NCI-H2107 (cell line): ENCODE results near the gene NCOA6.
"Not testable (repeated sequence)": the region's sequence is repeated elsewhere in the genome, so short reads cannot be mapped to it uniquely, and the experiment has no call there.

Experiments used
- DNase-seq: peaks from one replicate; lab custom pipeline; 2025; lab: John Stamatoyannopoulos, UW

Gene NCOA6

DNA sequence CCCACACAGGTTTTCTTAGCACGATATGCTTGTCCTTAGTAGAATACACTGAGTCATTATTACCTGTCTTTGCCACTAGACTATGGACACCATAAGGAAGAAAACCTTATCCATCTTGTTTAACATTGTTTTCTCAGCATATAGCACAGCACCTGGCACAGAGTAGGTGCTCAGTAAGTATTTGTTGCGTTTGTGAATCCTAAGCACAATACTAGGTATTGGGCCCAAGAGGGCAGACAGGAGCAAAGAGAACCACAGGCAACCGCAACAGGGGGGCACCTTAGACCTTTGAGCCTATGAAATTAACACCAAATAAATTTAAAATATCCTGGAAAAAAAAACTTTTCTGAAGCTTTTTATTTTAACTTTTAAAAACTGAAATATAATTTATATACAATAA is 3.7 kb upstream of the NCOA6 start:
- DNase-seq = no peak

DNA sequence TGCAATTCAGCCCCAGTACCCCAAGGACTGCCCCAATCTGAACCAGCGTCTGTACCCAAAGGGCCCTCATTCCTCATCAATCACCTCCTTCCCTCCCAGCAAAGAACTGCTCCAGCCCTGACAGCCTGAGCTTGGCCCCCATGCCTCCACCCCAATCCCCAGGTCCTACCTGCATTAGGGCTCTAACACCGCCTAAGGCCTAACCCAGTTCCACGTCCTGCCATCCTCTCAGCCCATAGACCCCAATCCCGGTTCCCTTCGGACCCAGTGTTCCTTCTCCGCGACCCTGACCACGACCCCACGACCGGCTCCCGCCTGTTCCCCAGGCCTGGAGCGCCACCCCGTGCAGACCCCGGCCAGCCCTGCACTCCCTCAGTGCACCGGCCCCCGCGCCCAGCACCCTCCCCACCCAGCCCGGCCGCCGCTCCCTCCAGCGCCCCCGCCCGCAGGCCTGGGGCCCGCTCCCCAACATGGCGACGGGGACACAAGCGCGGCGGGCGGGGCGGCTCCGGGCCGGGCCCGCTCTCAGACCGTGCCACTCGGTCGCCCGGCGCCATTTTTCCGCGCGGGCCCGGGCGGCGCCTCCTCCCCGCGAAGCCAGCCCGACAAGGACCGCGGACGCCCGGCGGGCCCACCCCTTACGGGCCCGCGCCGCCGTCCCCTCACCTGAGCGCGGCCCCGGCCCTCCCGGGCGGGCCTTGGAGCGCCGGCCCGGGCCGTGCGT is 483 bp downstream of the NCOA6 start:
- peak; percentile 27 for DNase-seq

GRCh38 chr20:34824452-34824805 is 1.0 kb downstream of the NCOA6 start:
- DNase-seq = peak; percentile 9

DNA sequence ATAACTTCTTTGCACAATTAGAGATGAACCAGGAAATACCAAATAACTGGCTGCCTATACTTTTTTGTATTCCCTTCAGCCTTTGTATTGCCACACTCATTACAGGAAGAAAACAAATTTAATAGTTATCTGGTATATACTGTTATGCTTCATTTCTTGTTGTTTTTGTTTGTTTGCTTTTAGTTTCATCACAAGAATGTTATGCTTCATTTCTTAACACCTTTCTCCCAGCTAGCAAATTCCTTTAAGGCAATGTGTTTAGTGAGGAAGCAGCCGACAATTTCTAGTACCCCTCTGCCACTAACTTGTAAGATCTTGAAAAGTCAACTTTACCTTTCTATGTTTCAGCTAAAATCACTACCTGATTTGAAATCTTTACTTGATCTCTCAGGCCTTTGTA is 1.4 kb downstream of the NCOA6 start:
- DNase-seq = no peak

DNA sequence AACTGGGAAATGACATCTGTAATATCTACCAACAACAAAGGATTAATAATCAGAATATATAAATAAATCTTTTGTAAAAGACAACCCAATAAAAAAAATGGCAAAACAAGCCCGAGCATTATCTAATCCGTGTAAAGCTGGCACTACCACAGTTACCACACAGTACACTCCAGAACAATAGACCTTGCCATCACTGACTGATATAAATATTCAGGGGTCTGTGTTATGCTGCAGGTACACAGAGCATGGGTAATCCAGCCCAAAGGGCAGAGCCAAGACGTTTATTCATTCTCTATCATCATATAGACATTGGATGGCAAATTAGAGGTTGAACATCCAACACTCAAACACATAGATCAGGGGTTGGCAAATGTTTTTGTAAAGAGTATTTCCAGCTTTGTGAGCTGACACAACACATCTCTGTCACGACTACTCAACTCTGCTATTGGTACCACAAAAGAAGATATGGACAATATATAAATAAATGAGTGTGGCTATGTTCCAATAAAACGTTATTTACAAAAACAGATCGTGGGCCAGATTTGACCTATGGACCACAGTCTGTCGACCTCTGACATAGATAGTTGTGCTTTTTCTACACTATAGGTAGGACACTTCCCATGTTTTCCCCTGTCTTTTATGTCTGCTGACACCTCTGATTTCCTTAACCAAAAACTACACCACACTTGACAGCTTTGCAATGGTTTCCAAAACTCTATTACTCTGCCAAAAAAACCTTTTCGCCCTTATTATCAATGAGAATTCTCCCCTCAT is 4.5 kb downstream of the NCOA6 start:
- DNase-seq = no peak

DNA sequence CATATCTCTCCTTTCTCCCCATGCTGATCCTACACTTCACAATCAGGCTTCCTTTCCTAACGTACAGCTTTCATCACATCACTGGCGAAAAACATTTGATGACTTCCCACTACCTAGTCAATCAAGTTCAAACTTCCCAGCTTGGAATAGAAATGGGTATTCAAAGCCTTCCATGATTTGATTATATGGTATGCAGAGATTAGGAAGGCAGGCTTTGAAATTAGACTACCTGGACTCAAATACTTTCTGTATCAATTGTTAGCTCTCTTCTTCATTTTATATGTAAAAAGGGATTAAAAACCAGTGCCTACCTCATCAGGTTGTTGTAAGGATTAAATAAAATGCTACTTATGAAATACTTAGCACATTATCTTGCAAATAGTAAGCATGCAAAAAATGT is 7.7 kb downstream of the NCOA6 start:
- DNase-seq = no peak

- no peak for DNase-seq
Observed at GRCh38 chr20:34817072-34817471, 8.4 kb downstream of the NCOA6 start.

DNA sequence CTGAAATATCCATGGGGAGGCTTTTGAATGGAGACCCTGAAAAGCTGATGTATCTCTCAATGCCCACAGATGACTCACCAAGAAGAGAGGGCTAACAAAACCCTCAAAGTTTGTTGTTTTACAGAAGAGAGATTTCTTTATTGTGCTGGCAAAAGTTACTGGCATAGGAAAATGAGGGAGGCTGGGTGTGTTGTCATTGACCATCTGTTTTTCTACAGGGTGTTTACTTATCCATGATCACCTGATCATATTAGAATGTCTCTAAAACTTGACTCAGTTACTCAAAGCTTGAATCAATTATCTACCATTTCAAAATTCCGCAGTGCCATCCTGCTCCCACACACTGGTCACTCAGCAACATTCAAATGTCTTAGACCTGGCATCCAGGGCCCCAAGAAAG is 9.8 kb downstream of the NCOA6 start:
- no peak for DNase-seq

GRCh38 chr20:34808583-34808982 is 16.9 kb downstream of the NCOA6 start:
- DNase-seq = no peak

- DNase-seq = not testable (repeated sequence)
Observed at GRCh38 chr20:34807944-34808465, 17.4 kb downstream of the NCOA6 start.

GRCh38 chr20:34806255-34806654 is 19.2 kb downstream of the NCOA6 start:
- DNase-seq = no peak

- DNase-seq = no peak
Observed at GRCh38 chr20:34798871-34799270, 26.6 kb downstream of the NCOA6 start.

GRCh38 chr20:34798328-34798727 is 27.1 kb downstream of the NCOA6 start:
- no peak for DNase-seq

DNA sequence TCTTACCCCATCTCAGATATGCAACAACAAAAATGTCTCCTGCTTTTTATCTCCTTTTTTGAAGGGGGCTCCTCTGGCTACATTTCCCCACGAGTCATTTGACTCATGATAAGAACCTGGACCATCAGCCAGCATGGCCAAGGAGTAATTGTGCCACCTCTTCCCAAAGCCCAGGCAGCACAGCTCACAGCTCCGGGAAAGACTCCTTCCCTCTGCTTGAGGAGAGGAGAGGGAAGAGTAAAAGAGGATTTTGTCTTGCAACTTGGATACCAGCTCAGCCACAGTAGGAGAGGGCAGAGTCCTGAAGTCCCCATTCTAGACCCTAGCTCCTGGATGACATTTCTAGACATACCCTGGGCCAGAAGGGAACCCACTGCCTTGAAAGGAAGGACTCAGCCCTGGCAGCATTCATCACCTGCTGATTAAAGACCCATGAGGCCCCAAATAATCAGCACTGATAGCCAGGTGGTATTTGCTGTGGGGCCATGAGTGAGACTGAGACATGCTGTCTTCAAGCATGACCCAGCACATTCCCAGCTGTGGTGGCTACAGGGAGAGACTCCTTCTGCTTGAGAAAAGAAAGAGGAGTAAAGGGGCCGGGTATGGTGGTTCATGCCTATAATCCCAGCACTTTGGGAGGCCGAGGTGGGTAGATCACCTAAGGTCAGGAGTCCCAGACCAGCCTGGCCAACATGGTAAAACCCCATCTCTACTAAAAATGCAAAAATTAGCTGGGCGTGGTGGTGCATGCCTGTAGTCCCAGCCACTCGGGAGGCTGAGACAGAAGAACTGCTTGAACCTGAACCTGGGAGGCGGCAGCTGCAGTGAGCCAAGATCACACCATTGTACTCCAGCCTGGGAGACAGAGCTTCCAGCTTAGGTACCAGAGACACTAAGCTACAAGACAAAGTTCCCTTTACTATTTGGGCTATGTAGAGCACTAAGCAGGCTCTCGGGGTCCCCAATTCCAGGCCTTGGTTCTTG is 28.1 kb downstream of the NCOA6 start:
- DNase-seq = no peak

DNA sequence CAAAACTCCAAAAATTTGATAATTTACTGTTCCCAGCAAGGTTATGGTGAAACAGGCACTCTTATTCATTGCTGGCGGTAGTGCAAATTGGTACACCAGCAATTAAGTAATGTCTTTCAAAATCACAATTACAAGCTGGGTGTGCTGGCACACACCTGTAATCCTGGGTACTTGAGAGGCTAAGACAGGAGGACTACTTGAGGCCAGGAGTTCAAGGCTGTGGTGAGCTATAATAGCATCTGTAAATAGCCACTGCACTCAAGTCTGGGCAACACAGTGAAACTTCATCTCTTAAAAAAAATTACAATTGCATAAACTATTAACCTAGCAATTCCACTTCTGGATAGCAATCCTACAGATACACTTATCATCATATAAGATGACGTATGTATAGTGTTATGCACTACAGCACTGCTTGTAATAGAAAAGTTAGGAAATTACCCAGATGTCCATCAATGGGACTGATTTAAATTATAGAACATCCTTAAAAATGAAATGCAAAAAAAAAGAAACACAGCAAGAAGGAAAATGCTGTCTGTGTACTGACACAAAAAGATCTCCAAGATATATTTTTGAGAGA is 31.4 kb downstream of the NCOA6 start:
- DNase-seq = no peak

DNA sequence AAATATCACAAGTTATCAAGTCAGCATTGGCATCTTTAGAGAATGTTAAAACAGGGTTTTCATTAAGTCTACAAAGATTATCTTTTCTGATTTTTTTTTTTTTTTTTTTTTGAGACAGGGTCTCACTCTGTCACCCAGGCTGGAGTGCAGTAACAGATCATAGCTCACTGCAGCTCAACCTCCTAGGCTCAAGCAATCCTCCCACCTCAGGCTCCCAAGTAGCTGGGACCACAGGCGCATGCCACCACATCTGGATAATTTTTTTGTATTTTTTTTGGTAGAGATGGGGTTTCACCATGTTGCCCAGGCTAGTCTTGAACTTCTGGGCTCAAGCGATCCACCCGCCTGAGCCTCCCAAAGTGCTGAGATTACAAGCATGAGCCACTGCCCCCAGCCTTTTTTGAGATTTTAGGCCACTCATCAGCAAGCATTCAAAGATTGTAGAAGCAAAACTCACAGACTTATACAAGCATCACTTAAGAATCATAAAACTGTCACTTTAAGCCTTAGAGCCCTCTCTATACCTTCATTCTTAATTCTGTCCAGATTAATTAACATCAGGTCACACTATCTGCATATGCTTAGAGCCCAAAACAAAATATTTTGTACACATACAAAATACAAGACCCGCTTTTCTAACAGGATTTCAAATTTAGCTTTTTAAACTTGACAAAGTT is 32.6 kb downstream of the NCOA6 start:
- no peak for DNase-seq

DNA sequence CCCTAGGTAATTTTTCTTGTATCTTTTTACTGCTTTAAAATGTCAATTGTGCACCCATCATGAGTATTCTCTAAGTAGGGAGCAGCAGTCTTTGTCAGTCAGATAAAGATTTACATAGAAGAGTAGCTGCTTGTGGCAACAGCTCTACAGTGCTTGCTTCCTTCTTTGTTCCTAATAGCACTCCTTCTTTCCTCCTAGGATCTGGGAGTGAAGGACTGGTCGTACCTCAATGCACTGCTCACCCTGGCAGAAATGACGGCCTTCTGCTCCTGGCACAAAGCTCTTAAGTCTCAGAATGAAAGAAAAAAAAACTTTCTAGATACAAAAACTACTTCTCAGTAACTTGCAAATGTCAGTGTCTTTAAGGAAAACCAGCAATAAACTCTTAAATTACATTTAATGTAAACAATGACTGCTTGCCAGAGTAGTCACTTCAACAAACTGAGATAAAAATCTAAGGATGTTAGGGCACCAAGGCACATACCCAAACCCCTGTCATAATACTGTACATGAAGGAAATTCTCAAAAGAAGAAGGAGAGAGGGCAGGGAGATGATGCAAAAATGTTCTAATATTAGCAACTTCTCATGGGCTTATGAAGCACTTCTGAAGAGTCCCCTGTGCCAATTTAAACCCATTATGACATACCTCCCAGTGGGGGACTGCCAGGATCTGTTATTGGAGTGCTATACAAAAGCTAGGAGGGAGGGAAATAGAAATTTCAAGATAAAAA is 34.0 kb downstream of the NCOA6 start:
- no peak for DNase-seq

DNA sequence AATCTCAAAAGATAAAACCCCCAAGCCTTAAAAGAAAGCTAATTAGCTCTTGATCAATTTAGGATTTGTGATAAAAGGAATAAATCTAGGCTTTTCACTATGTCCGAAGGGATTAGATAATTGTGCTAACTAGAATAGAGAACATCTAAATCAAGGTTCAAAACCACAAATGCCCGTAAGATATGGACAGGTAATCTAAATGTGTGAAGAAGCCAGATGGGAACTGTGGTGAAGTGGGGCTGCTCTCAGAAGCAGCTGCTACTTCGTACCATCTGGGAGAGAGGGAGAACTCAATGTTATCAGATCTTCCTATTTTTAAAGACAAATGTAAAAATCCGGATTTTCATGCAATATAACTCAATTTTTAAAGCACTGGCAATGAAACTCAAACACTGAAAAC is 44.2 kb downstream of the NCOA6 start:
- no peak for DNase-seq

DNA sequence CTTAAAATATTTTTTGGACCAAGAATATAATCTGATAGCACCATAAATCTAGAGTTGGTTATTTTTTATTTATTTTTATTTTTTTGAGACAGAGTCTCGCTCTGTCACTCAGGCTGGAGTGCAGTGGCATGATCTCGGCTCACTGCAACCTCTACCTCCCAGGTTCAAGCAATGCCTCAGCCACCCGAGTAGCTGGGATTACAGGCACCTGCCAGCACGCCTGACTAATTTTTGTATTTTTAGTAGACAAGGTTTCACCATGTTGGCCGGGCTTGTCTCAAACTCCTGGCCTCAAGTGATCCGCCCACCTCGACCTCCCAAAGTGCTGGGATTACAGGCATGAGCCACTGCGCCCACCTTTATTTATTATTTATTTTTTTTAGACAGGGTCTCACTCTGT is 45.2 kb downstream of the NCOA6 start:
- DNase-seq = not testable (repeated sequence)

DNA sequence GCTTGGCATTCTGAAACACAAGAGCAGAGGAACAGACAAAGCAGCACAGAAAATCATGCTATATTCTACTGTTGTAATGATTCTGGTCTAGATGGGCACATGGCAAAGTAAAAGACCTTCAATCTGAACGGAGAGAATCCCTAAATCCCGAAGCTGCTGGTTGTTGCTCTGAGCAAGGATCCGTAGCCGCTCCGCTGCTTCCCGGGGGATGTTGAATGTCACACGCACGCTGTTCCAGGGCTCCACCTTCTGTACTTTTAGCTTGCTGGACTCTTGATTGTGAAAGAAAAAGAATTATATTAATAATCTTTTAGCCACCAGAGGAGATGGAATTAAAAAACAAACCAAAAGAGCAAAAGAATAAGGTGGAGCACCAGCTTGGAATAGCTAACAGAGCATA is 49.3 kb downstream of the NCOA6 start:
- no peak for DNase-seq

DNA sequence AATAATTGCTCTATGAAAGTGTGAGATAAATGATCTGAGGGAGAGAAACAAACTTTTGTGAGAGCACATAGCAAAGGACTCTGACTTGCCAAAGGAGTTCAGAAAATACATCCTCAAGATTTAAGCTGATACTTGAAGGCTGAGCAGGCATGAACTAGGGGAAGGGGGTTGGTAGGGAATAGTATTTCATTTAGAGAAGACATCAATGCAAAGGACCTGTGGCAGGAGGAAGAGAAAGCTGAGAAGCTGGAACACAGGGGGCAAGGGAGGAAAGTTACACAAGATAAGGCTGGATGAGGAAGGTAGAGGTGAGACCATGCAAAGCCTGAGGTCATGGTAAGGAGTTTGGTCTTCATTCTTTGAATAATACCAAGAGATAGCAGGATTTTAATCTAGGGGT is 50.6 kb downstream of the NCOA6 start:
- DNase-seq = no peak
